Measurements from ENCODE around the gene NEURL1.
"Not testable (repeated sequence)": the region's sequence is repeated elsewhere in the genome, so short reads cannot be mapped to it uniquely, and the experiment has no call there.

Gene NEURL1

GRCh38 chr10:103587073-103587472 lies 93.6 kb downstream of the NEURL1 start:
- no peak for DNase-seq

GRCh38 chr10:103589074-103589630 lies 95.6 kb downstream of the NEURL1 start:
- no peak for DNase-seq

GRCh38 chr10:103590060-103590459 lies 96.6 kb downstream of the NEURL1 start:
- DNase-seq: no peak

- no peak for DNase-seq
Measured at GRCh38 chr10:103590744-103591291, 97.3 kb downstream of the NEURL1 start.

GRCh38 chr10:103592186-103593021 lies 98.9 kb downstream of the NEURL1 start:
- peak; percentile 74 for DNase-seq

GRCh38 chr10:103593022-103593570 lies 99.6 kb downstream of the NEURL1 start:
- DNase-seq: no peak

- DNase-seq: no peak
Measured at GRCh38 chr10:103595933-103596726, 102.6 kb downstream of the NEURL1 start.

GRCh38 chr10:103597003-103597402 lies 103.5 kb downstream of the NEURL1 start:
- DNase-seq: no peak

- no peak for DNase-seq
Measured at GRCh38 chr10:103598654-103599115, 105.2 kb downstream of the NEURL1 start.

GRCh38 chr10:103599211-103599610 lies 105.7 kb downstream of the NEURL1 start:
- DNase-seq: no peak

- no peak for DNase-seq
Measured at GRCh38 chr10:103599907-103600306, 106.4 kb downstream of the NEURL1 start.

- no peak for DNase-seq
Measured at GRCh38 chr10:103600325-103600724, 106.8 kb downstream of the NEURL1 start.

GRCh38 chr10:103600956-103601569 lies 107.6 kb downstream of the NEURL1 start:
- DNase-seq: no peak

- no peak for DNase-seq
Measured at GRCh38 chr10:103602028-103602851, 108.7 kb downstream of the NEURL1 start.

GRCh38 chr10:103602852-103603155 lies 109.3 kb downstream of the NEURL1 start:
- no peak for DNase-seq

- DNase-seq: no peak
Measured at GRCh38 chr10:103603382-103603781, 109.9 kb downstream of the NEURL1 start.

- DNase-seq: peak; percentile 70
Measured at GRCh38 chr10:103605359-103606096, 112.0 kb downstream of the NEURL1 start.

GRCh38 chr10:103606097-103606438 lies 112.6 kb downstream of the NEURL1 start:
- not testable (repeated sequence) for DNase-seq

GRCh38 chr10:103607051-103607450 lies 113.5 kb downstream of the NEURL1 start:
- not testable (repeated sequence) for DNase-seq

GRCh38 chr10:103608056-103608455 lies 114.6 kb downstream of the NEURL1 start:
- not testable (repeated sequence) for DNase-seq
